HEK293 (cell line): ENCODE data around the gene CFAP99.

Experiments
- CTCF ChIA-PET: fragments of 350-600 bp; formaldehyde crosslinking; extraction: SDS; loops from one replicate; lab custom pipeline; 2021; ENCODE audit warnings: antibody characterized with exemption; lab: Yijun Ruan, JAX
- POLR2A ChIA-PET: fragments of 300-600 bp; formaldehyde crosslinking; extraction: SDS; loops from one replicate; lab custom pipeline; 2020; ENCODE audit warnings: antibody characterized with exemption, inconsistent platforms; lab: Yijun Ruan, JAX
- H3K27ac ChIP-seq: fragments of 200-500 bp; sonication (Bioruptor generic); 2 replicates; pipeline ENCODE4 v1.5.1; 2014; ENCODE audit warnings: low read depth, low read length, control low read depth, inconsistent platforms; ENCODE audit errors: extremely low read depth
- H3K36me3 ChIP-seq, 2 experiments: fragments of 200-500 bp in 1 of 2; sonication (Bioruptor generic) in 1 of 2; 1 replicate in 1 of 2; 2 replicates in 1 of 2; pipeline ENCODE4 v1.5.1; 2014 to 2017; ENCODE audit warnings: inconsistent platforms in 2 of 2, low read length in 2 of 2; ENCODE audit not compliant: control insufficient read depth in 2 of 2, insufficient read depth in 1 of 2
- H3K4me1 ChIP-seq: fragments of 200-500 bp; sonication (Bioruptor generic); 2 replicates; pipeline ENCODE4 v1.5.1; 2014; ENCODE audit warnings: mild to moderate bottlenecking, low read length, inconsistent platforms; ENCODE audit not compliant: control insufficient read depth, insufficient read depth
- H3K4me3 ChIP-seq: 2 replicates; pipeline ENCODE4 v1.5.1; 2011; ENCODE audit warnings: low read depth, mild to moderate bottlenecking, control low read depth, low read length, moderate library complexity
- H3K9me3 ChIP-seq: fragments of 200-500 bp; sonication (Bioruptor generic); 2 replicates; pipeline ENCODE4 v1.5.1; 2014; ENCODE audit warnings: low read depth, low read length, inconsistent platforms; ENCODE audit not compliant: control insufficient read depth, insufficient read depth
- GFI1B ChIP-seq: fragments of 450-650 bp; formaldehyde crosslinking; IDR thresholded peaks from 2 replicates; pipeline ENCODE4 v1.5.1; 2016; ENCODE audit warnings: missing biosample characterization, missing genetic modification characterization
- IKZF3 ChIP-seq: fragments of 450-650 bp; IDR thresholded peaks from 2 replicates; pipeline ENCODE4 v1.5.0; 2018; ENCODE audit warnings: missing biosample characterization, mild to moderate bottlenecking, missing genetic modification characterization, moderate library complexity
- KLF7 ChIP-seq: fragments of 450-650 bp; formaldehyde crosslinking; IDR thresholded peaks from 2 replicates; pipeline ENCODE4 v1.5.1; 2016; ENCODE audit warnings: missing biosample characterization, missing genetic modification characterization, borderline replicate concordance
- MEIS1 ChIP-seq: sonication (generic); formaldehyde crosslinking; IDR thresholded peaks from 2 replicates; pipeline ENCODE4 v1.8.1; 2022; ENCODE audit warnings: missing genetic modification reagents, mild to moderate bottlenecking, borderline replicate concordance
- OVOL3 ChIP-seq: fragments of 450-650 bp; formaldehyde crosslinking; IDR thresholded peaks from 2 replicates; pipeline ENCODE4 v1.5.1; 2016; ENCODE audit warnings: missing biosample characterization, missing genetic modification characterization
- PBX3 ChIP-seq: sonication (generic); formaldehyde crosslinking; IDR thresholded peaks from 2 replicates; pipeline ENCODE4 v1.8.1; 2022; ENCODE audit warnings: mild to moderate bottlenecking, moderate library complexity, missing genetic modification reagents
- PRDM2 ChIP-seq: fragments of 450-650 bp; formaldehyde crosslinking; IDR thresholded peaks from 2 replicates; pipeline ENCODE4 v1.5.1; 2016; ENCODE audit warnings: missing biosample characterization, missing genetic modification characterization, borderline replicate concordance
- SP7 ChIP-seq: fragments of 450-650 bp; formaldehyde crosslinking; IDR thresholded peaks from 2 replicates; pipeline ENCODE4 v1.5.1; 2016; ENCODE audit warnings: missing biosample characterization, missing genetic modification characterization
- TRIM28 ChIP-seq: IDR thresholded peaks from 2 replicates; pipeline ENCODE4 v1.6.1; 2011; ENCODE audit warnings: low read length, control low read depth, borderline replicate concordance
- YY1 ChIP-seq: fragments of 450-650 bp; formaldehyde crosslinking; IDR thresholded peaks from 2 replicates; pipeline ENCODE4 v1.5.1; 2018; ENCODE audit warnings: missing biosample characterization, missing genetic modification characterization
- ZBTB21 ChIP-seq: fragments of 450-650 bp; formaldehyde crosslinking; IDR thresholded peaks from 2 replicates; pipeline ENCODE4 v1.5.1; 2017; ENCODE audit warnings: missing biosample characterization, missing genetic modification characterization
- ZBTB26 ChIP-seq: fragments of 450-650 bp; formaldehyde crosslinking; optimal IDR thresholded peaks from 2 replicates; pipeline ENCODE3; 2016; ENCODE audit warnings: missing biosample characterization, mild to moderate bottlenecking, missing genetic modification characterization
- ZEB2 ChIP-seq: fragments of 450-650 bp; formaldehyde crosslinking; IDR thresholded peaks from 2 replicates; pipeline ENCODE4 v1.5.1; 2016; ENCODE audit warnings: missing biosample characterization, missing genetic modification characterization
- ZIC2 ChIP-seq: fragments of 450-650 bp; formaldehyde crosslinking; IDR thresholded peaks from 2 replicates; pipeline ENCODE4 v1.5.1; 2016; ENCODE audit warnings: missing biosample characterization, missing genetic modification characterization
- ZNF114 ChIP-seq: fragments of 450-650 bp; formaldehyde crosslinking; IDR thresholded peaks from 2 replicates; pipeline ENCODE4 v1.5.0; 2017; ENCODE audit warnings: missing biosample characterization, missing genetic modification characterization
- ZNF140 ChIP-seq: fragments of 450-650 bp; formaldehyde crosslinking; IDR thresholded peaks from 2 replicates; pipeline ENCODE4 v1.5.1; 2016; ENCODE audit warnings: missing biosample characterization, missing genetic modification characterization
- ZNF239 ChIP-seq: fragments of 450-650 bp; formaldehyde crosslinking; IDR thresholded peaks from 2 replicates; pipeline ENCODE4 v1.5.1; 2016; ENCODE audit warnings: missing biosample characterization, missing genetic modification characterization
- ZNF510 ChIP-seq: fragments of 450-650 bp; formaldehyde crosslinking; IDR thresholded peaks from 2 replicates; pipeline ENCODE4 v1.5.1; 2018; ENCODE audit warnings: mild to moderate bottlenecking, missing genetic modification characterization, missing biosample characterization; ENCODE audit not compliant: insufficient replicate concordance
- ZNF530 ChIP-seq: fragments of 450-650 bp; formaldehyde crosslinking; IDR thresholded peaks from 2 replicates; pipeline ENCODE4 v1.5.1; 2016; ENCODE audit warnings: low read depth, missing biosample characterization, missing genetic modification characterization
- ZNF561 ChIP-seq: fragments of 450-650 bp; IDR thresholded peaks from 2 replicates; pipeline ENCODE4 v1.5.1; 2018; ENCODE audit warnings: missing biosample characterization, missing genetic modification characterization, borderline replicate concordance
- ZNF670 ChIP-seq: fragments of 450-650 bp; formaldehyde crosslinking; IDR thresholded peaks from 2 replicates; pipeline ENCODE4 v1.5.1; 2016; ENCODE audit warnings: missing biosample characterization, missing genetic modification characterization, low read depth
- ZSCAN18 ChIP-seq: fragments of 450-650 bp; formaldehyde crosslinking; IDR thresholded peaks from 2 replicates; pipeline ENCODE4 v1.5.1; 2016; ENCODE audit warnings: missing biosample characterization, missing genetic modification characterization
- ZSCAN4 ChIP-seq: fragments of 450-650 bp; formaldehyde crosslinking; IDR thresholded peaks from 2 replicates; pipeline ENCODE4 v1.5.1; 2017; ENCODE audit warnings: missing biosample characterization, missing genetic modification characterization

Gene CFAP99

GRCh38 chr4:2387218-2387617, 31.5 kb upstream of the CFAP99 start:
- Histone ChIP-seq H3K9me3 (no peaks in the 10 kb centered on the region), H3K36me3 (no peaks in the 10 kb centered on the region), H3K4me3 (no peak overlapping the region), H3K4me1 (no peaks in the 10 kb centered on the region), H3K27ac (no peak overlapping the region)
- POLR2A ChIA-PET = no interaction called here
- CTCF ChIA-PET = no interaction called here
- TF ChIP-seq ZBTB21 (tag by site-specific recombination) (no peak), ZNF239 (no peak), OVOL3 (no peak), ZEB2 (tag by site-specific recombination) (no peak), ZNF510 (tag by site-specific recombination) (no peak), SP7 (tag by site-specific recombination) (no peak), ZNF140 (tag by site-specific recombination) (no peak), GFI1B (tag by site-specific recombination) (no peak), ZNF530 (tag by site-specific recombination) (no peak), YY1 (tag by site-specific recombination) (no peak), ZNF561 (no peak), ZNF670 (no peak), ZSCAN4 (no peak), IKZF3 (tag by site-specific recombination) (no peak), KLF7 (tag by site-specific recombination) (no peak), ZBTB26 (tag by site-specific recombination) (no peak), ZSCAN18 (tag by site-specific recombination) (no peak), MEIS1 (CRISPR knock-in tag) (no peak), PBX3 (no peak)
- TF ChIP-seq, all 188 proteins: peak for 0

GRCh38 chr4:2387829-2388228, 30.9 kb upstream of the CFAP99 start:
- Histone ChIP-seq H3K9me3 (no peaks in the 10 kb centered on the region), H3K4me1 (no peaks in the 10 kb centered on the region), H3K36me3 (no peaks in the 10 kb centered on the region), H3K27ac (no peak overlapping the region), H3K4me3 (no peak overlapping the region)
- ChIA-PET POLR2A (no interaction called here), CTCF (interaction anchor here (0.5 kb wide), 1 partner anchor 474 kb away, joined by 3 read pairs; no protein-coding TSS in a partner anchor)
- TF ChIP-seq ZIC2 (tag by site-specific recombination) (peak; percentile 15; the same call in 1 of the 2 replicates), PRDM2 (tag by site-specific recombination) (no peak), TRIM28 (no peak), ZNF114 (tag by site-specific recombination) (no peak)
